Stimulated activated CD4-positive, alpha-beta T cell treated with anti-CD3 and anti-CD28 coated beads, TNF-alpha, amount 100 ng/mL, for 24 hours (primary cell): ENCODE data around the gene USP31.

Source experiments
- DNase-seq, 3 experiments: peaks; one replicate each; pipeline ENCODE4 v3.0.0-alpha.2; 2020; ENCODE audit warnings: low read depth in 3 of 3

Gene USP31

DNA sequence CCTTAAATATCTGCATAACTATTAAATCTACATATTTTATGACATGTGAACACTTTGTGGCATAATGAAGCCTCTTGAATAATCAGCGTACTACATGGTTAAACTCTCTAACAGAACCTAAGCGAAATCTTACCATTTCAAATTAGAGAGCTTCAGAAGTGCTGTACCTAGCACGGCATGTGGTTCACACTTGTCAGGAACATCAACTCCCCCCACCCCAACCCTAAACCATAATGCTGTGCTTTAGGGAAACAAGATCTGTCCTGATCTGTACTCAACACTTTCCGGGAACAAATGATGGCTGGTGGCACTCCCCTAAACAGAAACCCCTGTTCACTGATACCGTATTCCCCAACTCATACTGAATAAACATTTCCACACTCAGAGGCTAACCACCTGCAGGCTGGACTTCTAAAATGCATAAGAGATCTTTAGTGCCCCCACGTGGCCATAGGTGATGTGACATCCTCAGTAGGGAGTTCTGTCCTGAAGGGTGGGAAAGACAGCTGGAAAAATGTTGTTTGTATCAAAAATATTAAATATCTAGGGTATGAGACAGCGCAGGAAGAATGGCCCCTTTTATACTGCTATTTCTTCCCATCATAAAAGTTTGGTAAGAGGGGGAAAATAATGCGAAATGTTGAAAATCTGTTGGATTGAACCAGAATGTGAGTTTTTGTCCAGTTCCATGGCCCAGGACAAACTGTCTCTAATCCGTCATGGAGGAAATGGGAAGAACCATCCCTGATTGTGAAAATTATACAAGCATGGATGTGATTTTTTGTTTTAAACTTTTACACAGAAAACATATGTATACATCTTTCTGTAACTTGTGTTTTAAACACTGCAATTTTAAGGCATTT lies 88.6 kb downstream of the USP31 start:
- peak; percentile 22 to 50 (median 39) for DNase-seq

DNA sequence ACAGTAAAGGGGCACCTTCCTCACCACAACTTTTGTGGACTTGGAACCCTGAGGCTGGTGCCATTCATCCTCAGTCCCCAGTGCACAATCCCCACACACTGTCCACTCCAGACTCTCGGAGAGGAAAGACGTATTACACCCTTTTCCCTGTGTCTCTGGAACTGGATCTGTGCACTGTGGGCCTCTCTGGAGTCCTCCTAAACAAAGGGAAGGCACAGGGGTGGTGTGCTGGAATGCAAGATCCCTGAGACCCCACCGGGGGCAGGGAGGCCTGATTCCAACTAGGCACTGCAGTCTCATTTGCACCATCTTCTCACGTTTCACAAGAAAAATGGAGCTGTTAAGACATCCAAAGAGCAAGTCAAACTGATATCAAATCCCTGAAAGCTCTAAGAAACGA lies 89.8 kb downstream of the USP31 start:
- DNase-seq: no peak

DNA sequence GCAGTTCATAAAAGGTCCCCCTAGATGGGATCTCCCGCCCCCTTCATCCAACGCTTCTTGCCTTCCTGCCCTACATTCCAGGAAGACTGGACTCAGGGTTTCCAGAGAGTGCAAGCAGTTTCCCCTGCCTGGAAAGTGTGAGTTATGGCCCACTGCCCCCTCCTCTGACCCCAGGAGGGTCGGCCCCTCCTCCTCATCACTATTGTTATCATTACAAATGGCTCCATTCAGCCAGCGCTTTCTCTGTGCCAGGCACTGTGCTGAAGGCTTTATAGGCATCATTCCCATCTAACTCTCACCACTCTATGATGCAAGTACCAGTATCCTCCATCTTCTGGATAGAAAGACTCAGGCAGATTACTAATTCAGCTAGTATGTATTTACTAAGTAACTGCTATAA lies 90.7 kb downstream of the USP31 start:
- no peak for DNase-seq

GRCh38 chr16:23057013-23057596 lies 92.1 kb downstream of the USP31 start:
- DNase-seq: no peak

DNA sequence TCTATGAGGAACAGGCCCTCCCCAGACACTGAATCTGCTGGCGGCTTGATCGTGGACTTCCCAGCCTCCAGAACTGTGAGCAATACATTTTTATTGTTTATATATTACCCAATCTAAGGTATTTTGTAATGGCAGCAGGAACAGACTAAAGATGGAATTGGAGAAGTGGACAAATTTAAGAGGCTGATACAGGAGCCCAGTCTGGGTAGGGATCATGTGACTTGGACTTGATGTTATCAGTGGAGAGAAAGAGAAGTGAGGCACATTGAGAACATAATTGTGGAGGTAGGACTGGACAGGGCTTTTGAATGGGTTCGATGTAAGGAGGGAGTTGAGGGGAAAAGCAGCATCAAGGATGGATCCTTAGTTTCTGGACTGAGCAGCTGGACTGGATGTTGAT lies 93.8 kb downstream of the USP31 start:
- DNase-seq: no peak

GRCh38 chr16:23052908-23053580 lies 96.2 kb downstream of the USP31 start:
- DNase-seq: no peak

GRCh38 chr16:23052221-23052620 lies 97.0 kb downstream of the USP31 start:
- DNase-seq: no peak

GRCh38 chr16:23051587-23051986 lies 97.7 kb downstream of the USP31 start:
- no peak for DNase-seq

DNA sequence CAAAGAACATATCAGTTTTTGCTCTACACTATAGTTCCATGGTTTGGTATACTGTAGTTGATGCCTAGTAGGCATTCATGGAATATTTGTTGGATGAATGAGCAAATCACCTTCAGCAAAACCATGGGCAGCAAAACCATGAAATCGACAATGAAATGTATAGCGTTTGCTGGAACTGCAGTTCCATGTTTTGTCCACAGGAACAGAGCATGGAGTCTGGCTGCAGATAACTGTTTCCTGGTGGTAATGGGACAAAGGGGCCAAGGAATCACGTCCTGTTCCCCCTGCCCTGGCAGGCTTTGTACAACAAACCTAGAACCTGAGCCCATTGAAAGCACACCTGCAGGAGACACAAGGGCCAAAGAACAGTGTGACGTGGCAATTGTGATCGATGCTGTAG lies 101.1 kb downstream of the USP31 start:
- DNase-seq: no peak

DNA sequence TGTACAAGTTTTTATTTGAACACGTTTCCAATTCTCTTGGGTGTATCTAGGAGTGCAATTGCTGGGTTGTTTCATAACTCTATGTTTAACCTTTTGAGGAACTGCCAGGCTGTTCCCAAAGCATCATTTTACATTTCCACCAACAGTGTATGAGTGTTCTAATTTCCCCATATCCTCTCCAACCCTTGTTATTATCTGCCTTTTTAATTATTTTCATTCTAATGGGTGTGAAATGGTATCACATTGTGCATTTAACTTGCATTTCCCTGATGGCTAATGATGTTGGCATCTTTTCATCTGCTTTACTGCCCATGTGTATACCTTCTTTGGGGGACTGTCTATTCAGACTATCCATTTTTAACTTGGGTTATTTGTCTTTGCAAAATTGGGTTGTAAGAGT lies 104.2 kb downstream of the USP31 start:
- DNase-seq: no peak

- no peak for DNase-seq
These were observed 109.0 kb downstream of the USP31 start for GRCh38 chr16:23040246-23040645.

GRCh38 chr16:23039118-23039517 lies 110.1 kb downstream of the USP31 start:
- no peak for DNase-seq

DNA sequence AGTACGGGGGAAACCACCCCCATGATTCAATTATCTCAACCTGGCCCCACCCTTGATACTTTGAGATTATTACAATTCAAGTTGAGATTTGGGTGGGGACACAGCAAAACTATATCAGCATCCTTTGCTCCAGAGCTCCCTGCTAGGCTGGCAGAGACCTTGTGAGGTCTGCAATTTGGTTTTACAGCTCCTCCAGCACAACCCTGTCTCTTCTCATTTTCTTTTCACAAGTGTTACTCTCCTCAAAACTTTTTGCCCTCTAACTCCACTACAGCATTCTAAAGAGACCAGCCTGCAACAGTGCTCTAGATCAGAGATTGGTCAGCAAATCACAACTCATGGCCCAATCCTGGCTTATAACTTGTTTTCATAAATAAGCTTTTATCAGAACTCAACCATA lies 114.0 kb downstream of the USP31 start:
- DNase-seq: no peak

GRCh38 chr16:23031508-23032098 lies 117.6 kb downstream of the USP31 start:
- no peak for DNase-seq

GRCh38 chr16:23029733-23030420 lies 119.4 kb downstream of the USP31 start:
- no peak for DNase-seq

DNA sequence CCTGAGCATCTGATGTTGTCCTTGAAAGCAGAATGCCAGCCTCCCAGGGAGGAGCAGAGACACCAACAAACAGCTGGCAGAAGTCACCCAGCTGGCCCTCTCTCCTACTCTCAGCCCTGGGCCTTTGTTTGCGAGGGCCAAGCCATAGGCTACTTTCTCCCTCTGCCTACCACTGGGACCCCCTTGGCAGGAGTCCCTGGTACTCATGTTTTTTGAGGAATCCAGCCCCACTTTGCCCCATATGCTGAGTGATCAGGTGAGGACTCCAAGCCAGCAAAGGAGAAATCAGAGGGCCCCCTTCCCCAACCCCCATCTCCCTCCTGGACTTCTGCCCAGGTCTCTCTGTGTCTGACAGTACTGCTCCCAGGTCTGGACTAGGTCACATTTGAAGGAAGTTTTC lies 121.9 kb downstream of the USP31 start:
- no peak for DNase-seq

DNA sequence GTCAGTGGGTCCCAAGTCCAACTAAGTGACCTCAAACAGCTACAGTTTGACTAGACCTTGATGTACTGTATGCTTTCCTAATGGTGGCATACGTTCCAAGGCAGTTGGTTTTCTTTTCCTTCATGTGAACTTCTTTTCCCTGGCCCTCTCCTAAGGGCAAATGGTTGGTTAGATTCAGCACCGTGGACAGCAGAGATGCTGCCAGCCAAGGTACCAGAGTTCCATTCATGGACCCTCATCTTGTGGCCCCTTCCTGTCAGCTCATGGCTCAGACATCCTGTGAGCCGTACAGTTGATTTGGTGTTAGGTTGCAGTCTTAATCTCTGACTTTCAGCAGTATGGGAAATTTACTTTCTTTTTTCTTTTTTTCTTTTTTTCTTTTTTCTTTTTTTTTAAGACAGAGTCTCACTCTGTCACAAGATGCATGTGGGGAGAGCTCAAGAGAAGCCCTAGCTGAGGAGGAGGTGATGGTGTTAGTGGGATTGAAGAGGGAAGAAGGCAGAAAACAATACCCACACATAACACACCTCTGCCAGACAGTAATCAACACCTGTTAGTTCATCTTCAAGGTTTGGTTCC lies 122.4 kb downstream of the USP31 start:
- no peak for DNase-seq

- no peak for DNase-seq
These were observed 123.5 kb downstream of the USP31 start for GRCh38 chr16:23025692-23026307.

DNA sequence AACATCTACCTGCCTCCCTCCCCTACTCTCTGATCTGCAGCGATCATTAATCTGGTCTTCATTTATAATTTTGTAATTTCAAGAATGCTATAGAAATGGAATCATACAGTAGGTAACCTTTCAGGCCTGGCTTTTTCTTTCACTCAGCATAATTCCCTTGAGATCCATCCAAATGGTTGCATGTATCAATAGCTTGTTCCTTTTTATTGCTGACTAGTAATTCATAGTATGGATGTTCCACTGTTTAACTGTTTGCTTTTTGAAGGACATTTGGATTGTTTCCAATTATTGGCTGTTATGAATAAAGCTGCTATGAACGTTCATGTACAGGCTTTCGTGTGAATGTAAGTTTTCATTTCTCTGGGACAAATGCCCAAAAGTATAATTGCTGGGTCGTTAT lies 125.2 kb downstream of the USP31 start:
- no peak for DNase-seq

GRCh38 chr16:23020084-23020483 lies 129.2 kb downstream of the USP31 start:
- DNase-seq: no peak

GRCh38 chr16:23016368-23016767 lies 132.9 kb downstream of the USP31 start:
- no peak for DNase-seq
